C4-2B (cell line): ENCODE measurements around the gene FZD8.

Experiments
- ZFX ChIP-seq: fragments of 450-650 bp; IDR thresholded peaks from 2 replicates; pipeline ENCODE4 v1.6.1; 2017
- TF ChIP-seq, protein P1 (sequence below): fragments of 450-650 bp; conservative IDR thresholded peaks from 2 replicates; pipeline ENCODE4 v1.5.1; 2017; ENCODE audit warnings: mild to moderate bottlenecking

DNA sequence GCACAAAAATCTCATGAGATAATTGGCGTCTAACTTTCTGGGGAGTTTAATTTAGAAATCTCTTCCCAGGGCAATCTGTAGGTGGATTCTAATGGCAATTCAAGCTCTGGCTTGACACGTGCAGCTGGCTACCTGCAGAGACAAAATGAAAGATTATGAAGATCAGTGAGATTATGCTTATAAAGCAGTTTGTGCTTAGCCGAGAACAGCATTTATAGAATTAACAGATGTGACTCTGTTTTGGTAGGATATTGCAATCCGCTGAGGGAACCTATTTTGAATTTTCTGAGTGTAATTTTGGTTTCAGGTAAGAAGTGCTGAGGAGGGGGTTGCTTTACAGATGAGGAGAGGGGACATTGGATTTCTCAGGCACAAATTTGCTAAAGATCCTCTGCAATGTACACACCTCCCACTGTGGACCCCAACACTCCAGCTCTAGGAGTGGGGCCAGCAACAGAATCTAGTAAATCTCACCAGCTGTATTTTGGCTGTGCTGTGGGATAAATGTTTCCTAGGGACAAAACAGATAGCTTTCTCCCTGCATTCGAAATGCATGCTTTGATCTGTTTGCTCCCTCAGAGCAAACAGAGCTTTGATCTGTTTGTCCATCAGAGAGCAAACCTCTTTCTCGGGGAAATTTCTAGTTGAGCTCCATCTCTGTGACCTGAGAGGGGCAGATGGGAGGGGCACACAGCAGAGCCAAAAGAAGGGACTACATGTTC, 29.6 kb downstream of the FZD8 start:
- TF ChIP-seq, protein P1, sequence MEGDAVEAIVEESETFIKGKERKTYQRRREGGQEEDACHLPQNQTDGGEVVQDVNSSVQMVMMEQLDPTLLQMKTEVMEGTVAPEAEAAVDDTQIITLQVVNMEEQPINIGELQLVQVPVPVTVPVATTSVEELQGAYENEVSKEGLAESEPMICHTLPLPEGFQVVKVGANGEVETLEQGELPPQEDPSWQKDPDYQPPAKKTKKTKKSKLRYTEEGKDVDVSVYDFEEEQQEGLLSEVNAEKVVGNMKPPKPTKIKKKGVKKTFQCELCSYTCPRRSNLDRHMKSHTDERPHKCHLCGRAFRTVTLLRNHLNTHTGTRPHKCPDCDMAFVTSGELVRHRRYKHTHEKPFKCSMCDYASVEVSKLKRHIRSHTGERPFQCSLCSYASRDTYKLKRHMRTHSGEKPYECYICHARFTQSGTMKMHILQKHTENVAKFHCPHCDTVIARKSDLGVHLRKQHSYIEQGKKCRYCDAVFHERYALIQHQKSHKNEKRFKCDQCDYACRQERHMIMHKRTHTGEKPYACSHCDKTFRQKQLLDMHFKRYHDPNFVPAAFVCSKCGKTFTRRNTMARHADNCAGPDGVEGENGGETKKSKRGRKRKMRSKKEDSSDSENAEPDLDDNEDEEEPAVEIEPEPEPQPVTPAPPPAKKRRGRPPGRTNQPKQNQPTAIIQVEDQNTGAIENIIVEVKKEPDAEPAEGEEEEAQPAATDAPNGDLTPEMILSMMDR = no peak
- TF ChIP-seq ZFX = no peak
